CD14-positive monocyte (primary cell): ENCODE results near the gene RANBP1. TPM values are rescaled to one million over a fixed set of nuclear protein-coding genes. Genes with fewer than 3 reads are reported as not detected.

ENCODE experiments used
- DNase-seq, 3 donors: peaks; one replicate each; pipeline ENCODE4 v3.0.0-alpha.2; 2011 to 2022
- H2AFZ ChIP-seq: 2 replicates; pipeline ENCODE4 v1.6.0; 2012; ENCODE audit warnings: mild to moderate bottlenecking, low read depth, low read length, inconsistent platforms; ENCODE audit not compliant: insufficient read depth, poor library complexity, severe bottlenecking
- H3K27ac ChIP-seq, 2 donors: 1 replicate in 1 of 2; 2 replicates in 1 of 2; pipeline ENCODE4 v1.5.1; 2012 to 2013; ENCODE audit warnings: low read length in 2 of 2, control low read depth in 1 of 2, inconsistent platforms in 1 of 2, low read depth in 1 of 2, mild to moderate bottlenecking in 1 of 2
- H3K27me3 ChIP-seq, 2 donors: one replicate each; pipeline versions ENCODE4 v1.6.0 to v1.6.1; 2011 to 2013; ENCODE audit warnings: low read length in 2 of 2; ENCODE audit not compliant: control insufficient read depth in 2 of 2, insufficient read depth in 2 of 2
- H3K36me3 ChIP-seq, 2 donors: replicated peaks in 1 of 2; 1 replicate in 1 of 2; 2 replicates in 1 of 2; pipeline versions ENCODE4 v1.5.1 to v1.6.1; 2012 to 2013; ENCODE audit warnings: low read length in 2 of 2, control low read depth in 1 of 2, inconsistent platforms in 1 of 2, mild to moderate bottlenecking in 1 of 2; ENCODE audit not compliant: insufficient read depth in 2 of 2, control insufficient read depth in 1 of 2
- H3K4me1 ChIP-seq, 2 donors: 1 replicate in 1 of 2; 2 replicates in 1 of 2; pipeline versions ENCODE4 v1.5.1 to v1.6.1; 2012 to 2013; ENCODE audit warnings: low read length in 2 of 2, control low read depth in 1 of 2, inconsistent platforms in 1 of 2, mild to moderate bottlenecking in 1 of 2, moderate library complexity in 1 of 2; ENCODE audit not compliant: insufficient read depth in 2 of 2, control insufficient read depth in 1 of 2
- H3K4me2 ChIP-seq: replicated peaks from 2 replicates; pipeline ENCODE3; 2012; ENCODE audit warnings: low read length, moderate library complexity, mild to moderate bottlenecking; ENCODE audit not compliant: poor library complexity, severe bottlenecking; ENCODE audit errors: extremely low read depth
- H3K4me3 ChIP-seq, 3 experiments: fragments of 200-600 bp in 1 of 3; sonication (generic) in 1 of 3; replicated peaks in 1 of 3; 1 replicate in 2 of 3; 2 replicates in 1 of 3; pipeline ENCODE4 v1.5.1; 2011 to 2013; ENCODE audit warnings: low read length in 3 of 3, mild to moderate bottlenecking in 3 of 3, control low read depth in 2 of 3, low read depth in 2 of 3, inconsistent platforms in 1 of 3, moderate library complexity in 1 of 3
- H3K79me2 ChIP-seq: 2 replicates; pipeline ENCODE4 v1.6.0; 2012; ENCODE audit warnings: mild to moderate bottlenecking, control low read depth, inconsistent platforms, low read length, moderate library complexity; ENCODE audit not compliant: insufficient read depth
- H3K9ac ChIP-seq: 2 replicates; pipeline ENCODE4 v1.6.0; 2017; ENCODE audit warnings: low read length, mild to moderate bottlenecking; ENCODE audit not compliant: insufficient read depth, poor library complexity, severe bottlenecking
- H3K9me3 ChIP-seq, 2 donors: replicated peaks in 1 of 2; 1 replicate in 1 of 2; 2 replicates in 1 of 2; pipeline versions ENCODE4 v1.5.1 to v1.6.1; 2012 to 2013; ENCODE audit warnings: low read length in 2 of 2, control low read depth in 1 of 2; ENCODE audit not compliant: control insufficient read depth in 1 of 2, insufficient read depth in 1 of 2
- H4K20me1 ChIP-seq: 2 replicates; pipeline ENCODE4 v1.6.0; 2012; ENCODE audit warnings: mild to moderate bottlenecking, low read length, control low read depth, moderate library complexity; ENCODE audit not compliant: insufficient read depth
- H3K27ac Mint-ChIP-seq, 7 donors: one replicate each; pipeline ENCODE4 v1.8.0; 2020; ENCODE audit warnings: mild to moderate bottlenecking in 7 of 7, mixed read lengths in 7 of 7, moderate library complexity in 6 of 7, inconsistent platforms in 2 of 7
- H3K27me3 Mint-ChIP-seq, 3 donors: one replicate each; pipeline ENCODE4 v1.8.0; 2021 to 2022; ENCODE audit warnings: low read depth in 3 of 3, mild to moderate bottlenecking in 3 of 3, mixed read lengths in 3 of 3, moderate library complexity in 3 of 3, inconsistent platforms in 1 of 3
- H3K36me3 Mint-ChIP-seq, 2 donors: one replicate each; pipeline ENCODE4 v1.8.0; 2020; ENCODE audit warnings: mixed read lengths in 2 of 2, inconsistent platforms in 1 of 2, mild to moderate bottlenecking in 1 of 2
- H3K4me1 Mint-ChIP-seq: one replicate; pipeline ENCODE4 v1.8.0; 2020; ENCODE audit warnings: mild to moderate bottlenecking, mixed read lengths
- H3K4me3 Mint-ChIP-seq, 2 donors: one replicate each; pipeline ENCODE4 v1.8.0; 2020; ENCODE audit warnings: mild to moderate bottlenecking in 2 of 2, mixed read lengths in 2 of 2, moderate library complexity in 1 of 2
- H3K9me3 Mint-ChIP-seq, 7 donors: one replicate each; pipeline ENCODE4 v1.8.0; 2020 to 2022; ENCODE audit warnings: mixed read lengths in 7 of 7, mild to moderate bottlenecking in 6 of 7, moderate library complexity in 6 of 7, inconsistent platforms in 2 of 7
- WGBS: methylation state at CpG from one replicate; pipeline ENCODE4 v1.1.5; 2013; ENCODE audit warnings: missing lambda C conversion rate; ENCODE audit not compliant: insufficient coverage; 5-methylcytosine and 5-hydroxymethylcytosine counted together
- intact Hi-C, 2 donors: fragments of 100-400 bp; cut with micrococcal nuclease; formaldehyde crosslinking; loops; one replicate each; pipeline versions ENCODE4 v1.15.0 to v1.15.1; 2023
- polyA plus RNA-seq, 3 donors: library from polyadenylated mRNA; depleted of rRNA in 1 of 3; unstranded in 2 of 3; stranded (reverse) in 1 of 3; fragments of 300-500 nt in 2 of 3; fragments of >200 nt in 1 of 3; fragmentation: Illumina TruSeq in 2 of 3; gene quantifications; 1 replicate in 2 of 3; 2 replicates in 1 of 3; pipeline ENCODE4 v1.2.3, GENCODE V29; 2012 to 2021
- small RNA-seq: library from RNA; depleted of rRNA; stranded (forward); fragments of <200 nt; gene quantifications from one replicate; pipeline ENCODE3, GENCODE V24; 2012; ENCODE audit warnings: low read depth; ENCODE audit not compliant: insufficient read length
- TF ChIP-seq, protein P1 (sequence below): fragments of 200-600 bp; IDR thresholded peaks from one replicate; pipeline ENCODE4 v1.8.0; 2022; ENCODE audit warnings: antibody characterized with exemption, mild to moderate bottlenecking

The RANBP1 gene
- polyA plus RNA-seq, 3 donors: 45.0 to 52.3 (median 47.4) TPM

DNA sequence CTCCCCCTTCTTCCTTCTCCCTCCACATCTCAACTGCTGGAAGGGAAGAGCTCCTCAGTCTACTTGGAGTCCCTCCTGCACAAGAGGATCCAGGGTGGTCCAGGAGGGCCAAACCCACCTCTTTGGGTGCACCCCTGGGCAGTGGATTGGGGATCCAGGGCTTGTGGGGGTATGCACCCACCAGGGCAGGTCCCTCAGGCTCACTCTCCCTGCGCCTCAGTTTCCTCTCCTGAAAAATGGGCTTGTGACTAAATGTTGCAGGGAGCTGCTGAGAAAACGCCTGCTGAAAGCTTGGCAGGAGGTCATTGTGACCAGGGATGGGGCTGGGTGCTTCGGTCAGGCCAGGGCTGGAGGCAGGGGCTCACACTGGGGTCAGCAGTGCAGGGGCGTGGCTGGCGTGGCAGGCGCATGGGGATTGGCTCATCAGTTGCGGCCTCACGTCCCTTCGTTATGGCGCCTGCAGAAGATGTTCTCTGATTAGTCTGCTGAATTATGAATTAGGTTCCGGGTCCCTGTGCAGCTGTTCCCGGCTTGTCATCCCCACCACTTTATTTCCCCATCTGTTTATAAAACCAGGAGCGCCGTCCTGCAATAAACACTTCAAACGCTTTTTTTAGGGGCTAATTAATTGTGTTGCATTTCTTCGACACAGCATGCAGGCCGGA is 60.6 kb downstream of the RANBP1 start:
- no peaks in the 10 kb centered on the region for H3K79me2 ChIP-seq
- TF ChIP-seq, protein P1, sequence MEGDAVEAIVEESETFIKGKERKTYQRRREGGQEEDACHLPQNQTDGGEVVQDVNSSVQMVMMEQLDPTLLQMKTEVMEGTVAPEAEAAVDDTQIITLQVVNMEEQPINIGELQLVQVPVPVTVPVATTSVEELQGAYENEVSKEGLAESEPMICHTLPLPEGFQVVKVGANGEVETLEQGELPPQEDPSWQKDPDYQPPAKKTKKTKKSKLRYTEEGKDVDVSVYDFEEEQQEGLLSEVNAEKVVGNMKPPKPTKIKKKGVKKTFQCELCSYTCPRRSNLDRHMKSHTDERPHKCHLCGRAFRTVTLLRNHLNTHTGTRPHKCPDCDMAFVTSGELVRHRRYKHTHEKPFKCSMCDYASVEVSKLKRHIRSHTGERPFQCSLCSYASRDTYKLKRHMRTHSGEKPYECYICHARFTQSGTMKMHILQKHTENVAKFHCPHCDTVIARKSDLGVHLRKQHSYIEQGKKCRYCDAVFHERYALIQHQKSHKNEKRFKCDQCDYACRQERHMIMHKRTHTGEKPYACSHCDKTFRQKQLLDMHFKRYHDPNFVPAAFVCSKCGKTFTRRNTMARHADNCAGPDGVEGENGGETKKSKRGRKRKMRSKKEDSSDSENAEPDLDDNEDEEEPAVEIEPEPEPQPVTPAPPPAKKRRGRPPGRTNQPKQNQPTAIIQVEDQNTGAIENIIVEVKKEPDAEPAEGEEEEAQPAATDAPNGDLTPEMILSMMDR: no peak
- H2AFZ ChIP-seq: no peak overlapping the region
- no peaks in the 10 kb centered on the region for H3K9me3 ChIP-seq
- 84% methylated on average over 11 of the region's 17 CpGs for WGBS
- Mint-ChIP-seq H3K36me3 (no peaks in the 10 kb centered on the region), H3K9me3 (no peaks in the 10 kb centered on the region), H3K27me3 (peaks cover 1 to 2% (median 2%) of the 10 kb centered on the region in 3 donors), H3K27ac (no peak overlapping the region), H3K4me1 (no peaks in the 10 kb centered on the region), H3K4me3 (no peak overlapping the region)
- no peaks in the 10 kb centered on the region for H3K4me1 ChIP-seq
- no peaks in the 10 kb centered on the region for H3K36me3 ChIP-seq
- no peak overlapping the region for H3K27ac ChIP-seq
- no peaks in the 10 kb centered on the region for H3K27me3 ChIP-seq
- H3K4me3 ChIP-seq: no peak overlapping the region
- intact Hi-C loops: no loop called here
- no peaks in the 10 kb centered on the region for H4K20me1 ChIP-seq
- no peak for DNase-seq
- H3K4me2 ChIP-seq: no peak overlapping the region
- H3K9ac ChIP-seq: no peak overlapping the region

Small RNA genes lying within 50 kb of the gene (small RNA-seq; reads per million reads assigned to genes)
- gene MIR6816: not detected
- gene RF00017: not detected
- gene RF00599: not detected

Other genes starting within 250 kb of the RANBP1 start
- 100 to 1,000 TPM; 314 to 400 (median 329) TPM for gene COMT, start 174.3 kb upstream of the RANBP1 start, polyA plus RNA-seq
- 10 to 100 TPM; 24.9 to 54.9 (median 30.8) TPM for gene TXNRD2, start 174.3 kb upstream of the RANBP1 start, polyA plus RNA-seq
- gene ARVCF, start 99.3 kb upstream of the RANBP1 start, polyA plus RNA-seq: 1 to 10 TPM in 1 of 3 donors, under 1 TPM in 2; 0.31 to 2.6 (median 0.44) TPM
- gene TANGO2, start 95.0 kb upstream of the RANBP1 start, polyA plus RNA-seq: 10 to 100 TPM; 56.4 to 94.9 (median 58.2) TPM
- gene DGCR8, start 35.9 kb upstream of the RANBP1 start, polyA plus RNA-seq: 10 to 100 TPM in 1 of 3 donors, 1 to 10 TPM in 2; 1.2 to 18.7 (median 1.4) TPM
- gene TRMT2A, start 1.1 kb downstream of the RANBP1 start, polyA plus RNA-seq: 100 to 1,000 TPM in 1 of 3 donors, 10 to 100 TPM in 2; 20.1 to 121 (median 23.5) TPM
- 10 to 100 TPM in 1 of 3 donors, 1 to 10 TPM in 1, under 1 TPM in 1; 0.73 to 76.3 (median 1.1) TPM for gene ZDHHC8, start 15.7 kb downstream of the RANBP1 start, polyA plus RNA-seq
- gene CCDC188, start 35.0 kb downstream of the RANBP1 start, polyA plus RNA-seq: under 1 TPM in 1 of 3 donors, not detected in 2; 0.15 TPM
- not detected for gene RTN4R, start 152.2 kb downstream of the RANBP1 start, polyA plus RNA-seq
- gene DGCR6L, start 204.0 kb downstream of the RANBP1 start, polyA plus RNA-seq: 10 to 100 TPM; 33.0 to 62.8 (median 56.3) TPM